Kidney epithelial cell (primary cell): Measurements from ENCODE around the gene TAS2R50. TPM values are rescaled to one million over a fixed set of nuclear protein-coding genes. Genes with fewer than 3 reads are reported as not detected.

ENCODE experiments used
- total RNA-seq: library from RNA; depleted of rRNA; stranded (reverse); fragments of >200 nt; gene quantifications from 2 replicates; pipeline ENCODE4 v1.2.3, GENCODE V29; 2015

The TAS2R50 gene
- total RNA-seq, 1 donor from 2014 or later: 0.96 TPM

Other genes with a start within 250 kb of the TAS2R50 start
- not detected in 2 replicates for gene TAS2R7, start 184.3 kb downstream of the TAS2R50 start, total RNA-seq
- 0.08 TPM in 1 of 2 replicates, not detected in the other for gene TAS2R8, start 179.6 kb downstream of the TAS2R50 start, total RNA-seq
- gene TAS2R9, start 176.7 kb downstream of the TAS2R50 start, total RNA-seq: not detected in 2 replicates
- gene TAS2R10, start 160.6 kb downstream of the TAS2R50 start, total RNA-seq: 0.34 and 0.46 TPM in 2 replicates
- 0.38 and 0.55 TPM in 2 replicates for gene PRR4, start 137.4 kb downstream of the TAS2R50 start, total RNA-seq
- 6.2 and 8.7 TPM in 2 replicates for gene PRH1, start 102.7 kb downstream of the TAS2R50 start, total RNA-seq
- gene TAS2R13, start 77.3 kb downstream of the TAS2R50 start, total RNA-seq: 0.21 and 0.89 TPM in 2 replicates
- not detected in 2 replicates for gene PRH2, start 57.7 kb downstream of the TAS2R50 start, total RNA-seq
- 2.5 and 3.1 TPM in 2 replicates for gene TAS2R14, start 47.6 kb downstream of the TAS2R50 start, total RNA-seq
- 0.41 and 1.0 TPM in 2 replicates for gene TAS2R20, start 11.4 kb upstream of the TAS2R50 start, total RNA-seq
- gene TAS2R19, start 35.7 kb upstream of the TAS2R50 start, total RNA-seq: 1.6 TPM in 1 of 2 replicates, not detected in the other
- gene TAS2R31, start 44.5 kb upstream of the TAS2R50 start, total RNA-seq: 0.84 and 2.6 TPM in 2 replicates
- 0.33 and 0.41 TPM in 2 replicates for gene TAS2R46, start 75.4 kb upstream of the TAS2R50 start, total RNA-seq
- gene TAS2R43, start 105.4 kb upstream of the TAS2R50 start, total RNA-seq: not detected in 2 replicates
- 0.48 and 0.84 TPM in 2 replicates for gene TAS2R30, start 147.7 kb upstream of the TAS2R50 start, total RNA-seq
- gene SMIM10L1, start 184.3 kb upstream of the TAS2R50 start, total RNA-seq: 12.1 and 13.2 TPM in 2 replicates
- not detected in 2 replicates for gene TAS2R42, start 200.0 kb upstream of the TAS2R50 start, total RNA-seq